D341Med (cell line): ENCODE measurements around the gene CNFN.

Source experiments
- DNase-seq: peaks from one replicate; pipeline ENCODE4 v3.0.0; 2012; ENCODE audit warnings: low spot score

CNFN gene

GRCh38 chr19:42409477-42409876, 19.4 kb upstream of the CNFN start:
- no peak for DNase-seq

DNA sequence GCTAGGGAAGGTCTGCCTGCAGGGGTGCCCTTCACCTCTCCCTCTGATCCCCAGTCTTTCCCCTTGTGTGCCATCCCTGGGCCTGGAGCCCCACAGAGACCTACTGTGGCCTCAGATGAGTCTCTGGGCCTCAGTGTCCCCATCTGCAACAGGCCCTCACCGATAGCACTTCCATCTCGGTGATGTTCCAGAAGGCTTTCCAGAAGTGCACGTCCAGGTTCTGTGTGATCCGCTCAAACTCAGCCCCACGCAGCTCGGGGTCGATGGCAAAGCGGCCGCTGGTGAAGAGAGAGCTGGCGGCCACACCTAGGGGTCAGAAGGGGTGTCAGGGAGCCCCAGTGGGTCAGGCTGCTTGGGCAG, 17.7 kb upstream of the CNFN start:
- DNase-seq, result no peak

GRCh38 chr19:42407085-42407815, 17.2 kb upstream of the CNFN start:
- DNase-seq, result no peak

GRCh38 chr19:42406111-42406510, 16.0 kb upstream of the CNFN start:
- DNase-seq, result no peak

GRCh38 chr19:42403586-42403985, 13.5 kb upstream of the CNFN start:
- no peak for DNase-seq

- DNase-seq, result no peak
Observed at GRCh38 chr19:42402376-42403116, 12.4 kb upstream of the CNFN start.

DNA sequence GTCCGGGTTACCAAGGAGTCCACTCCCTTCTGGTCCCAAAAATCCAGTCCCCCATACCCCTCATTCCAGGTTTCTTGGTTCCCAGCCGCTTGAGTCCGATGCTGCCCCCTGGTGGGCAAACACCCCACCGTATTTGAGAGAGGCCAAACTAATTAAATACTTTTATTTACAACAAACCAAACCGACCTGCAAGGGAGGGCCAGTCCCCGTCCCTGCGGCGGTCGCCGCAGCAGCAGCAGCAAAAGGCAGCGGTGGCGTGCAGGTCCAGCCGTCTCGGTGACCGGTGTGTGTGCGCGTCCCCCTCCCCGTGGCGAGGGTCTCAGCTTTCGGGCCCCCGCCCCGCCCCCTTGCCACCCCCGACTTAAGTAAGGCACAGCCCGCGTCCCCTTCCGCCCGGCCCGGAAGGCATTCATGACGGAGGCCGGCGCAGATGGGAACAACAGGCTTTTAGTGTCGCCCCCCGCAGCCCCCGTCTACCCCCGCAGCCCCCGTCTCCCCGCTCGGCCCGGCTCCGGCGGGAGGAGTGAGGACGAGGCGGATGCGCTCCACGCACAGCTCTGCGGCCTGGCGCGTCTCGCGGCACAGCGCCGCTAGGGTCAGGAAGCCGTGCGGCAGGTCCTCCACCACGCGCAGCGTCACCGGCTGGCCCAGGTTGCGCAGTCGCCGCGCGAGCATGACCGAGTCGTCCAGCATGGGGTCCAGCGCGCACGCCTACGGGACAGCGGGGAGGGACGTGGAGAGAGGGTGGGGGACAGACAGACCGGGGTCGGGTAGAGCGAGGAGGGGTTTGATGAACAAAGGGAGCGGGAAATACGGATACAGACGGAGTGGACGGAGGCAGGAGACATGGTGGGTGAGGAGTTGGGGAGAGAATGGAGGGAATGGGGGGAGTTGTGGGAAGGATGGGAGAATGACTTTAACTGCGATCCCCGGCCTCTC, 11.5 kb upstream of the CNFN start:
- peak; percentile 82 for DNase-seq

DNA sequence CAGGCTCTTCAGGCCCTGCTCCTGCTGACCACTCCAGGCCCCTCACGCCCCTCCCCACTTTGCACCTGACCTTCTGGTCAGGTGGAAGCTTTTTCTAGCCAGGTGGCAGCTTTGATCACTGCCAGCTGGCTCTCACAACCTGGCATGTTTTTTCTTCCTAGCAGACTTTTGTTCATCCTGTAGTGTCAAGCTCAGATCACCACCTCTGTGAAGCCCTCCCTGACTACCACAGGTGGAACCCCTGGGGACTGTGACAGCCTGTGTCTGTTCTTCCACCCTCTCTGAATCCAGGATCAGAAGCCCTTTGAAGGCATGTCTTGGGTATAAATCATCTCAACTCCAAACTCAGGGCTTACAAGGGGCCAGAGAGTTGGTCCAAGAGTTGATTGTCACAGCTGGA, 10.3 kb upstream of the CNFN start:
- no peak for DNase-seq

DNA sequence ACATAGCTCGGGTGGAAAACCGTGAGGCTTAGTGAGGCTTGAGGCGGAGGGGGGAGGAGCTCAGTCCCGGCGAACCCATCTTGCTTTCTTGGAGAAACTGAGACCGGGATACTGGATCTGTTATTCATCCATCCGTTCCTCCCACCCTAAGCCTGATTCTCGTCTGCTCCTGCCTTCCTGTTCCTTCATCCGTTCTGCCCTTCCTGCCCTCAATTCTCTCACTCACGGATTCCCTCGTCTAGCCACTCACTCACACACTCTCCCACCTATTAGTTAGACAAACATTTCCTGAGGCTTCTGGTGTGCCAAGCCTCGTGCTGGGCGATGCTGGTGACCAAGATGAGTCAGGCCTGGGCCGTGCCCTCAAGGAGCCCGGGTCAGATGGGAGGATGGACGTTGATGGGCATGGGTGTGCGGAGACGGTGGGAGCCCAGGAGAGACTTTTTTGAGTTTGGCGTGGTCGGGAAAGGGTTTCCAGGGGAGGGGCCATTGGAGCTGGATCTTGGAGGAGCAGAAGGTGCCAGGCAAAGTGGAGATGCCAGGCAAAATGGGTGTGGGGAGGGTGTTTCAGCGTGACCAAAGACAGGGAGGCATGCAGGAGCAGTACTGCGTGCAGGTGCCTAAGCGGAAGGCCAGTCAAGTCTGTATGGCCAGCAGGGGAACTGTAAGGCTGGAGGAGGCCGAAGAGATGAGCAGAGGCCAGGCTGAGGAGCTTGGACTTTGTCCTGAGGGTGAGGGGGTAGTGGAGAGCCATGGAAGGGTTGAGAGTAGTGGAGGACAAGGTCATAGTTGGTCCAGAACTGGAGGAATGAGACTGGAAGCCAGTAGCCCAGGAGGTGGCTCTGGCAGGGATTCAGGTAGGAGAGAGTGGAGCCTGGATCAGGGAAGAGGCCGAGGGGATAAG, 7.4 kb upstream of the CNFN start:
- no peak for DNase-seq

GRCh38 chr19:42396381-42397262, 6.5 kb upstream of the CNFN start:
- DNase-seq, result peak; percentile 99

DNA sequence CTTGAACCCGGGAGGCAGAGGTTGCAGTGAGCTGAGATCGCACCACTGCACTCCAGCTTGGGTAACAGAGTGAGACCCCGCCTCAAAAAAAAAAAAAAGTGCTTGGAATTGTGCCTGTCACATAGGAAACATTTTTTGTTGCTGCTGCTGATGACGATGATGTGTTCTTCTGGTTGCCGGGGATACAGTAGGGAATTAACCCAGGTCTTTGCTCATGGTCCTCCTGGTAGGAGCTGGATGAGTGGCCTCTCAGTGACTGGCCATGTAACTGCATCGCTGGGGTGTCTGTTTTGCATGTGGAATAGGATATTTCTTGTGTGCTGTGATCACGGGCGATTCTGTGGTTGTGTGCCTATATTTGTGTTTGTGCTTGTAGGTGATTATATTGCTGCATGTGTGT, 4.7 kb upstream of the CNFN start:
- no peak for DNase-seq

- DNase-seq, result no peak
Observed at GRCh38 chr19:42392165-42392564, 2.1 kb upstream of the CNFN start.

DNA sequence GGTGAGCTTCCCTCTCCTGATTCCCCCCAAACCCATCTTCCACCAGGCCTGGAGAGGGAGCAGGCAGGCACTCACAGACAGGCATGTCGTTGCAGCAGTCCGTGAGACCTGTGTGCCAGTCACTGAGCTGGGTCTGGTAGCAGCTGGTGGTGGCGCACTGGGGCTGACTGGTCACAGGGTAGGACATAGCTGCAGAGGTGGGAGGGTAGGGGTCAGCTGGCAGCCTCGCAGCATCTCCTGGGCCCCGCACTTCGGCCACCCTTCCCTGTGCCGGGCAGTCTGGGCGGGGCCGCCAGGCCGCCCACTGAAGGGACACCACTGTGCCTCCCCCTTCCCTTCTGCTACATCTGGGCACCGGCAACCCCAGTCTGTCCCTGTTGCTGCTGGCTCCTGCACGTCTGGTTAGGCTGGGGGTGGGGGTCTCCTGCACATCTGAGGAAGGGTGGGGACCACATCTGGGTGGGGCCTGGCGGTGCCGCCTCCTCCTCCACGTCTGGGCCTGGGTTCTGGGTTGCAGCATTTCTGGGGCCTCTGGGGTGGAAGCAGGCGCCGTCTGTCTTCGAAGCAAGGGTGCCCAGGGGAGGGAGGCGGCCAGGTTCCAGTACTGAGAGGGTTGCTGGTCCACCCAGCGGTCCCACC, 1.1 kb downstream of the CNFN start:
- no peak for DNase-seq

DNA sequence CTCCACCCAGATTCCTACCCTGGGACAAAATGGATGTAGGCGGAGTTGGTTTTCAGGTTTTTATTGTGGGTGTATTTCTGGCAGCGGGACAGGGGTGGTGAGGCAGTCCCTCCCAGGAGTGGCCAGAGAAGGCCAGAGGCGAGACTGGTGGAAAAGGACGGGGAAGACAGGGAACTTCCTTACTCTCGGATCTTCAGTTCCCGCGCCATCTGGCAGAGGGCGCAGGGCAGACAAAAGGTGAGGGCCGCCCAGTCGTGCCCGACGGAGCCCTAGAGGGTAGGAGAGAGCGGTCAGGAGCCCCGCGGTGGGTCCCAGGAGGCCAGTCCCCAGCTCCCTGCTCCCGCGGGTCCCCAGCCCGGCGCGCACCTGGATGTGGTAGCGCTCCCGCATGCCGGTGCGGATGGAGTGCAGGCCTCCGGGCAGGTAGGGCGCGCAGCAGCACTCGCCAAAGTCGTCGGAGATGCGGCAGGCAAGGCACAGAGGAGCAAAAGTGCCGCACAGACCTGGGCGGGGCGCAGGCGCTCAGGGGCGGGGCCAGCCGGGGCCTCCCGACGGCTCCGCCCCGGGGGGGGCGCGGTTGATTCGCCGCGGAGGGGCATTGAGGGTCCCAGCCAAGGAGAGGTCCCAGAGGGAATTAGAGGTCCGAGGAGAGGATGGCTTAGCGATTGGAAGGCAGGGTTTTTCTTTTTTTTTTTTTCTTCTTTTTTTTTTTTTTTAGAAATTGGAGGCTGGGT, 3.0 kb downstream of the CNFN start:
- DNase-seq, result peak; percentile 94

GRCh38 chr19:42380155-42380554, 9.9 kb downstream of the CNFN start:
- no peak for DNase-seq

DNA sequence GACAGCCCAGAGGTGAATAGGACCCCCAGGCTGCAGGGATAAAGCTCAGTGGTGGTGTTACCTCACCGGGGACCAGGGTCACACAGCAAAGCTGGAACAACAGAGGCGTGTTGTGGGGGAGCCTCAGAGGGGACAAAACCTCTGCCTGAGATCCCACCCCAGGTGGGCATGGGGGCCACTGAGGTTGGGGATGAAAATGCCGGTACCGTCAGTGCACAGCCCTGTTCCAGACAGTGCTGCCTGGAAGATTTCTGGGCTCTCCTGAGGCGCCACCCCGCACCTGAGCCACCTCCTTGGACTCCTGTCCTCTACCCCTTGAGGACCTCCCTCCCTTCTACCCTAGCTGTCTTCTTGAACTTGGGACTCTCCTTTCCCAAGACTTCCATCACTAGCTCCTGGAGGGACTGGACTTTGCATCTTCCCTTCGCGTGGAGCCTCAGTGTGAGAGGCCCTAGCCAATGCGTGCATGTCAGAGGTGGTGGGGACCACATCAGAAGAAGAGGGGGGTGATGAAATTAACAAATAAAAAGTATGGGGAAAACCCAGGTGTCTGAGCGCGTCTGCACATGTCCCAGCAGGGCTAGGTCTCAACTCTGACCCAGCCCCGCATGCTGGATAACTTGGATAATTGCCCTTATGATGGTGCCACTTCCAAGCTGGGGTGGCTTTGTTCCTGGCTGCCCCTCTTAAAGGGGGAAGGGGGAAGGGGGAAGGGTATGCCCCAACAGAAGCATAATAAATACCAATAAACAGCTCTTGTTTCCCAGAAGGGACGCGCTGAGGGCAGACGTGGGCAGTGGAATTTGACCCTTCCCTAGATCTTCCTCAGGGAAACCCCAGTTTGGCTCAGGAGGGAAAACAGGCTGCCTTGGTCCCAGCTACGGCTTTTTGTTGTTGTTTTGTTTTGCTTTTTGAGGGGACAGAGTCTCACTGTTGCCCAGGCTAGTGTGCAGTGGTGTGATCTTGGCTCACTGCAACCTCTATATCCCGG, 11.6 kb downstream of the CNFN start:
- no peak for DNase-seq

GRCh38 chr19:42376177-42376555, 13.9 kb downstream of the CNFN start:
- no peak for DNase-seq
